HCT116 (cell line): Measurements from ENCODE around the gene KMO.

Experiments
- CTCF ChIP-seq, 3 experiments: fragments of 200-600 bp in 1 of 3; sonication (generic) in 1 of 3; IDR thresholded peaks in 2 of 3; conservative IDR thresholded peaks in 1 of 3; 2 replicates each; pipeline ENCODE4 v1.5.1; 2012 to 2017; ENCODE audit warnings: low read depth in 2 of 3, low read length in 2 of 3, antibody characterized with exemption in 1 of 3, borderline replicate concordance in 1 of 3, control low read depth in 1 of 3, mild to moderate bottlenecking in 1 of 3, mixed read lengths in 1 of 3, mixed run types in 1 of 3, moderate library complexity in 1 of 3; ENCODE audit not compliant: insufficient read depth in 1 of 3
- POLR2AphosphoS5 ChIP-seq: IDR thresholded peaks from 2 replicates; pipeline ENCODE4 v1.6.1; 2011; ENCODE audit warnings: mild to moderate bottlenecking, low read depth, low read length, moderate library complexity
- RAD21 ChIP-seq: IDR thresholded peaks from 2 replicates; pipeline ENCODE4 v1.6.1; 2012; ENCODE audit warnings: low read depth, mild to moderate bottlenecking

GRCh38 chr1:241622669-241623068, 90.5 kb downstream of the KMO start:
- no peak for TF ChIP-seq RAD21
- no peak for TF ChIP-seq POLR2AphosphoS5
- no peak for TF ChIP-seq CTCF (IDR thresholded peaks at IDR 0.05 in 2 of 3, conservative IDR thresholded peaks at IDR 0.05 in 1 of 3; ENCODE audit: borderline replicate concordance in 1 of 3, insufficient read depth in 1 of 3, low read depth in 2 of 3, low read length in 2 of 3)
